Aorta (tissue), 5 donors: Measurements from ENCODE around the gene ADAMTS16. TPM values are rescaled to one million over a fixed set of nuclear protein-coding genes. Genes with fewer than 3 reads are reported as not detected.

Source experiments
- ATAC-seq: fragments of 200-7000 bp; cut with Tn5 transposase; one replicate; pipeline ENCODE4 v1.9.1; 2022; ENCODE audit warnings: moderate library complexity; ENCODE audit not compliant: low FRiP score
- DNase-seq, 2 donors: peaks; one replicate each; pipeline ENCODE4 v3.0.0-alpha.2; 2020
- H3K27ac ChIP-seq, 2 donors: one replicate each; pipeline ENCODE4 v1.5.1; 2013; ENCODE audit warnings: low read length in 2 of 2, mild to moderate bottlenecking in 2 of 2, moderate library complexity in 2 of 2, control low read depth in 1 of 2, inconsistent platforms in 1 of 2, low read depth in 1 of 2
- H3K27me3 ChIP-seq, 2 donors: one replicate each; pipeline ENCODE4 v1.6.1; 2013; ENCODE audit warnings: control low read depth in 1 of 2, low read length in 1 of 2, mild to moderate bottlenecking in 1 of 2, moderate library complexity in 1 of 2; ENCODE audit not compliant: insufficient read depth in 2 of 2, control insufficient read depth in 1 of 2
- H3K36me3 ChIP-seq, 2 donors: one replicate each; pipeline ENCODE4 v1.6.1; 2013; ENCODE audit warnings: control low read depth in 1 of 2, low read length in 1 of 2, mild to moderate bottlenecking in 1 of 2; ENCODE audit not compliant: insufficient read depth in 2 of 2, control insufficient read depth in 1 of 2
- H3K4me1 ChIP-seq, 2 donors: one replicate each; pipeline ENCODE4 v1.6.1; 2013; ENCODE audit warnings: low read length in 2 of 2, control low read depth in 1 of 2, mild to moderate bottlenecking in 1 of 2, moderate library complexity in 1 of 2; ENCODE audit not compliant: insufficient read depth in 2 of 2, control insufficient read depth in 1 of 2
- H3K4me3 ChIP-seq, 2 donors: one replicate each; pipeline ENCODE4 v1.5.1; 2013; ENCODE audit warnings: low read length in 2 of 2, control low read depth in 1 of 2, mild to moderate bottlenecking in 1 of 2
- H3K9me3 ChIP-seq: one replicate; pipeline ENCODE4 v1.6.1; 2013; ENCODE audit warnings: mild to moderate bottlenecking, low read length; ENCODE audit not compliant: control insufficient read depth
- whole genome bisulfite sequencing, 2 donors: extraction: QIAGEN DNeasy Blood & Tissue Kit; methylation state at CpG; one replicate each; pipeline ENCODE4 v1.1.7; 2013; 5-methylcytosine and 5-hydroxymethylcytosine counted together
- intact Hi-C, 2 donors: fragments of 100-400 bp; cut with DNase I; formaldehyde crosslinking; loops; one replicate each; pipeline versions ENCODE4 v1.14.2 to v1.15.0; 2022
- polyA plus RNA-seq, 2 donors: library from polyadenylated mRNA; stranded (reverse); fragments of 200-250 nt; gene quantifications; one replicate each; pipeline ENCODE4 v1.2.3, GENCODE V29; 2013
- total RNA-seq, 2 donors: library from RNA; stranded (reverse); fragmentation: NEBNext Ultra II Directional; extraction: Animal tissue kit (Norgen Biotek cat#: 25700); gene quantifications; one replicate each; pipeline ENCODE4 v1.2.1, GENCODE V29; 2021
- donor health status: healthy with polysubstance abuse.
- donor health status: Bipolar disorder and iron deficiency.
- donor health status: DM: no; HTN: no; CAD: no.
- donor health status: DM: no; HTN: no; CAD: no.
- donor health status: DM: yes; HTN: yes; CAD: no.

Gene ADAMTS16
- total and polyA plus RNA-seq, 4 donors: 0.10 to 0.81 TPM; not detected in 2

DNA sequence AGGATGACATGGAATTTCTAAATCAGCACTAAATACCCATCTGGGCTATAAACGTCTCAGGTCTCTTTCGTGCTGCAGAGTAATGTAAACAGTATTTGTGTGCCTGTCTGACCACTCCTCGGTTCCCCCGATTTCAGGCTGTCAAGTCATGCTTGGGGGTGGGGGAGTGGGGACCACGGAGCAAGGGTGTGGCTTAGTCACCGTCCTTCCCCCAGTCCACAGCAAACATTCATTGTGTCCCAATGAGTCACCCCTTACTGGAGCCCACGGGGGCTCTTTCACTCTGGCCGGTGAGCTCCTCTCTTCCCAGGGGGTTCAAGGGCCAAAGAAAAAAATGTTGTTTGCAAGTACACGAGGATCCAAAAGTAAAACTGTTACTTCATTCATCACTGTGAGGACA, 210.0 kb downstream of the ADAMTS16 start:
- intact Hi-C loops: no loop called here
- Histone ChIP-seq H3K27ac (no peak overlapping the region), H3K4me3 (no peak overlapping the region), H3K4me1 (no peaks in the 10 kb centered on the region), H3K27me3 (no peaks in the 10 kb centered on the region), H3K9me3 (no peaks in the 10 kb centered on the region), H3K36me3 (no peaks in the 10 kb centered on the region)
- WGBS, 2 donors: 8 to 19% methylated on average over 9 of the region's 9 CpGs
- DNase-seq (no peak), ATAC-seq (no peak)

DNA sequence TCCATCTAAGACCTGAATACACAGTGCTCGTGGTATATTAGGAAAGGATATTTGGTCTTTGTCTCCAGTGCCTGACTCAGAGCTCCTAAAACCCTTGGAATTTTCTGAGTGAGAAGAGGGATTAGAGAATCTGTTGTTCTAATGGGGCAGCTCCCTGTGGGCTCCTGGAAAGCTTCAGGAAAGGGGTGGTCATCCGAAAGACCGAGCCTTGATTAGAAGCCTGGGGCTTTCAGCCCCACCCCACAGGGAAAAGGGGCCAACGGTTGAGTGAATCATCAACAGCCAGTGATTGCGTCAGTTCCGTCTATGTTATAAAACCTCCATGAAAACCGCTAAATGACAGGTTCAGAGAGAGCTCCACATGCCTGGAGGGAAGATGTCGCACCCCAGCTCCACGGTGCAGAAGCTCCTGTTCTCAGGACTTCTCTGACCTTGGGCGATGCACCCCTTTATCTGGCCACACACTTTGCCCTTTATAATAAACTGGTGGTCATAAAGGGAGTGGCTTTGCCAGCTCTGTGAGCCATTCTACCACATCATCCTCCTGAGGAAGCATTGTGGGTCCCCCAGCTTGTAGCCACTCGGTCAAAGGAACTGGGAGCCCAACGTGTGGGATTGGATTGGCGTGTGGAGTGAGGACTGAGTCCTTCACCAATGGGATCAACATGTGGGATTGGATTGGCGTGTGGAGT, 211.3 kb downstream of the ADAMTS16 start:
- no peak overlapping the region for H3K4me3 ChIP-seq
- no peaks in the 10 kb centered on the region for H3K36me3 ChIP-seq
- no peaks in the 10 kb centered on the region for H3K27me3 ChIP-seq
- no peak overlapping the region for H3K27ac ChIP-seq
- H3K4me1 ChIP-seq: no peaks in the 10 kb centered on the region
- no peaks in the 10 kb centered on the region for H3K9me3 ChIP-seq
- intact Hi-C loops: no loop called here
- DNase-seq (no peak), ATAC-seq (no peak)
- WGBS, 2 donors: 91 to 94% methylated on average over 14 of the region's 14 CpGs

DNA sequence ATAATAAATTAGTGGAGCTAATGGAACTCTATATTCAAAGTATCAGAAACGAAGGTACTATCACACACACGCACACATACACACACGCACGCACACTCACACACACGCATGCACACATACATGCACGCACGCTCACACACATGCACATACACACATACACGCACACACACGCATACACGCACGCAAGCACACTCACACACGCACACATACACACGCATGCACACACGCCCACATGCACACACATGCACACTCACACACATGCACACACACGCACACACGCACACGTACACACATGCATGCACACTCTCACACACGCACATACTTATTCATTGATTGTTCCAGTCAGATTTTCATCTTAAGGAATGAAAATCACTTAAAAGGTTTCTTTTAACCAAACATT, 212.5 kb downstream of the ADAMTS16 start:
- DNase-seq (no peak), ATAC-seq (no peak)
- no peaks in the 10 kb centered on the region for H3K27me3 ChIP-seq
- H3K36me3 ChIP-seq: no peaks in the 10 kb centered on the region
- WGBS, 2 donors: 94 to 97% methylated on average over 18 of the region's 18 CpGs
- no peak overlapping the region for H3K4me3 ChIP-seq
- intact Hi-C loops: no loop called here
- H3K9me3 ChIP-seq: no peaks in the 10 kb centered on the region
- no peaks in the 10 kb centered on the region for H3K4me1 ChIP-seq
- H3K27ac ChIP-seq: no peak overlapping the region

DNA sequence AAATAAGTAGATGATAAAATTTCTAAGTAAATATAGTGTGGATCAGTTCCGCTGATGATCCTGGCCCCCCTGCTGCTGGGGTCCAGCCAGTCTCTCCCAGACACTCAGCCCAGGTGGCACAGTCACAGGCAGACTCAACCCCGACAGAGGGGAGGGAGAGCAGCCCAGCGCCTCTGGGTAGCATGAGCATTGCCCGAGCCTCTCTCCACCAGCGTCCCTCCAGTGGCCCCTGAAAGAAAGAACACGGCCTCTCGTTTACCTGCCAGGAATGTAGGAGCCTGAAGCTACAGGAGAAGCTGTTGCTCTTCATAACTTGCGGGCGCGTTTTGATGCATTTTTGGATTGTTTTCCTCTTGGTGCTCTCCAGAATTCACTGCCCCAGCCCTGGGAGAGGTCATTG, 213.6 kb downstream of the ADAMTS16 start:
- H3K4me1 ChIP-seq: no peaks in the 10 kb centered on the region
- intact Hi-C loops: no loop called here
- no peak for DNase-seq
- no peak for ATAC-seq
- no peaks in the 10 kb centered on the region for H3K9me3 ChIP-seq
- WGBS, 2 donors: 79 to 88% methylated on average over 10 of the region's 10 CpGs
- H3K4me3 ChIP-seq: no peak overlapping the region
- H3K27me3 ChIP-seq: no peaks in the 10 kb centered on the region
- H3K27ac ChIP-seq: no peak overlapping the region
- no peaks in the 10 kb centered on the region for H3K36me3 ChIP-seq

DNA sequence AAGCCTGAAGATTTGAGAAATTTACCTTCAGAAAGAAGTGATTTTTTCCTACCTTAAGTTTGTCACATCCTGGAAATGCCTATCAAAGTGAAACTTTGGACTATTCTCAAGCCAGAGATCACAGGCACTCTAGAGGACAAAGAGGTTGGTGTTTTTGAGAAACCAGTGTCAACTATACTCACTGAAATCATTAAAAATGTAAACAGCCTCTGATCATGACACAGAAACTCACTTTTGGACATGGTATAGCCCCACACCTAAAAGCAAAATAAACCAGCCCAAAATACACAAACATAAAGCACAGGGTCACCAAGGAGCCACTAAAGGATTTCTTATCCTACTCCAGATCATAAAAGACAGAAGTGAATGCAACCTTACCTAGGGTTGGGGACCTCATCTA, 216.6 kb downstream of the ADAMTS16 start:
- intact Hi-C loops: no loop called here
- ATAC-seq (no peak), DNase-seq (no peak)
- H3K36me3 ChIP-seq: no peaks in the 10 kb centered on the region
- no peaks in the 10 kb centered on the region for H3K9me3 ChIP-seq
- no peak overlapping the region for H3K4me3 ChIP-seq
- H3K4me1 ChIP-seq: no peaks in the 10 kb centered on the region
- no peaks in the 10 kb centered on the region for H3K27me3 ChIP-seq
- no peak overlapping the region for H3K27ac ChIP-seq

DNA sequence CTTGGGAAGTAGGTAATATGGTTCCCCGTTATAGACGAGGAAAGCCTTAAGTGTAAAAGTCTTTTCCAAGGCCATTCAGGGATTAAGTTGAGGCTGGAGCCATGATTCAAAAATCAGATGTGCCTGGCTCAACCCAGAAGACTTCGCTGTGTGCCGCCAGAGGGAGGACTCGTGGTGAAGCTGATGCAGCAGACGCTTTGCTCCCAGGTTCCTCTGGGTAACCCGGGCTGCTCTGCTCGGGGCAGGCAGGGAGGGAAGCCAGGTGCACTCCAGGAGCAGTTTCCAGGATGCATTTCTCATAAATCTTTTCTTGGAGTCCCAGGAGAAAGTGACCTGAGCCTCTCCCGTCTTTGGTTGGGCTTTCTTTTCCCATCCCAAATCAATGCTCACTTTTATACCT, 219.5 kb downstream of the ADAMTS16 start:
- intact Hi-C loops: no loop called here
- Histone ChIP-seq H3K36me3 (no peaks in the 10 kb centered on the region), H3K27me3 (no peaks in the 10 kb centered on the region), H3K4me3 (no peak overlapping the region), H3K27ac (no peak overlapping the region), H3K4me1 (no peaks in the 10 kb centered on the region), H3K9me3 (no peaks in the 10 kb centered on the region)
- no peak for DNase-seq
- WGBS, 2 donors: 86 to 93% methylated on average over 9 of the region's 9 CpGs
- no peak for ATAC-seq

DNA sequence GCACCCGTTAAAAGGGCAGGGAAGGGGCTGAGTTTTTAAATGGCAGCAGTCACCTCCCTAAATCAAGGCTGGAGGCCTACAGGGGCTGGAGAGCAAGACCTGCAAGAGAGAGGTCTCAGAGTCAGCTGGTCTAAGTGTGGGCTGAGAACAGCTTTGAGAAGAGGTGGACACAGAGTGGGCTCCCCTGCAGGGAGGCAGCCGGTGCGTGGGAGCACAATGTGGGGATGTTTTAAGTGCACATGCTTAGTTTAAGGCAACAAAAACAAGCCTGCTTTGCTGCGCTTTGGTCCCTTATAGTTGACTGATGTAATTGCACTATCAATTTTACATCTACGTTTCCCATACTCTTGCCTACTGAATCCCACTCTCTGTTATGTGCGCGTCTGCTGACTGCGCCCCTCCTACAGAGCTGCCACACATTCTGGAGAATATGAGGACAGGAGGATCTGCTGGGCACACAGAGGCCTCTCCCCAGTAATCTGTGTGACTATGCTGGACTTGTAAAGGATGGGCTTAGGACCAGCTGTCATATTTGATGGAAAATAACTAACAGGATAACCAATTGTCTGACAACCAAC, 220.3 kb downstream of the ADAMTS16 start:
- no peaks in the 10 kb centered on the region for H3K9me3 ChIP-seq
- H3K27ac ChIP-seq: no peak overlapping the region
- intact Hi-C loops: no loop called here
- no peak overlapping the region for H3K4me3 ChIP-seq
- ATAC-seq (no peak), DNase-seq (no peak)
- H3K4me1 ChIP-seq: no peaks in the 10 kb centered on the region
- no peaks in the 10 kb centered on the region for H3K36me3 ChIP-seq
- no peaks in the 10 kb centered on the region for H3K27me3 ChIP-seq
- WGBS, 2 donors: 90 to 92% methylated on average over 8 of the region's 8 CpGs

DNA sequence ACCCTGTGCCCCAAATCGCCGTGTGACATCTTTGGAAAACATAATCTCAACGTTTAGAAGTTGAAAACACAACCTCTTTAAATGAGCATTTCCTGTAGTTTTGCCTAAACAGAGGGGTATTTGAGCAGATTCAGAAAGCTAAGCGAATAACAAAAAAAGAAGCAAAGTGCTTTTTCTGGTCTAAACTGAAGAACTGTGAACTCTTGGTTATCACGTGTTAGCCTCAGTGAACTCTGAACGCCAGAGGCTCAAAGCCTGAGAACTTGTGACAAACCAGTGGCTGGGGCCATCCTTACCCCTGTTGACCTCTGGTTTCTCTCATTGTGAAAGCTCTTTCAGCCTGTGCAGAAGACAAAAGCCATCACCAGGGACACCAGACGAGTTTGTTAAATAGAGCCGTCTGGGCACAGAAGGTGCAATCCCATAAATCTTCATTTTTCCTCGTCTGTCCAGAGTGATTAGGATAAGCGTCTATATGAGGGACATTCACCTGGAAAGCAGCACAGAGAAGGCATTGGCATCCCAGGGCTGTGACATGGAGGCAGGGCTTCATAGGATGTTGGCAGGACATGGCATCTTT, 220.9 kb downstream of the ADAMTS16 start:
- intact Hi-C loops: no loop called here
- no peaks in the 10 kb centered on the region for H3K27me3 ChIP-seq
- no peaks in the 10 kb centered on the region for H3K36me3 ChIP-seq
- H3K4me1 ChIP-seq: no peaks in the 10 kb centered on the region
- DNase-seq (no peak), ATAC-seq (no peak)
- WGBS, 2 donors: 69 to 71% methylated on average over 10 of the region's 10 CpGs
- H3K4me3 ChIP-seq: no peak overlapping the region
- H3K9me3 ChIP-seq: no peaks in the 10 kb centered on the region
- no peak overlapping the region for H3K27ac ChIP-seq

DNA sequence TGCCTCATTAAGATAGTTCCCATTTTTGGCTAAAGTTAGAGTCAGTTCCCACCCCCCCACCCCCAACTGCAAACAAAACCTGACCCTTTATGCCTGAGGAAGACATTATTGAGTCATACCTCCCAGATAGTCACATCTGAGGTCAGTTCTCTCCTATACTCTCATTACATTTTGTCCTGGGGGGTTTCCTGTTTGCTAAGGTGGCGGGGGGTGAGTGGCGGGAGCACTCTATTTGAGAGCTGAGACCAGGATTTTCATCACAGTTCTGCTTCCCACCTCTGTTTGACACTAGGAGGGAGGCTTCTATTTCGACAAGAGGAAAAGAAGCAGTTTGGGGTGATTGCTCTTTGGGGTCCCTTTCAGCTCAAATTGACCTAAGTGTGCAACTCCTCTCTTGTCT, 222.9 kb downstream of the ADAMTS16 start:
- Histone ChIP-seq H3K9me3 (no peaks in the 10 kb centered on the region), H3K27ac (no peak overlapping the region), H3K36me3 (no peaks in the 10 kb centered on the region), H3K4me1 (no peaks in the 10 kb centered on the region), H3K27me3 (no peaks in the 10 kb centered on the region), H3K4me3 (no peak overlapping the region)
- 88 to 94% methylated on average over 3 of the region's 3 CpGs for WGBS, 2 donors
- DNase-seq: no peak
- intact Hi-C loops: no loop called here
- ATAC-seq: no peak
